WTC11 (cell line): ENCODE data around the gene CSPG5. TPM values are rescaled to one million over a fixed set of nuclear protein-coding genes. Genes with fewer than 3 reads are reported as not detected.

ENCODE experiments used
- ATAC-seq: fragments of 200-7000 bp; cut with Tn5 transposase; 2 replicates; pipeline ENCODE4 v1.10.0; 2021; ENCODE audit warnings: mild to moderate bottlenecking, moderate library complexity
- CTCF ChIA-PET: fragments of 300-600 bp; sonication (Branson Sonifier 250); formaldehyde crosslinking; loops from one replicate; lab custom pipeline; 2021; ENCODE audit warnings: antibody characterized with exemption; lab: Charles Lee
- POLR2A ChIA-PET: fragments of 350-600 bp; sonication (Branson Sonifier 250); formaldehyde crosslinking; loops from one replicate; lab custom pipeline; 2021; ENCODE audit warnings: antibody characterized with exemption; lab: Charles Lee
- DNase-seq: peaks from one replicate; pipeline ENCODE4 v3.0.0; 2021; ENCODE audit warnings: low spot score
- H3K27ac Mint-ChIP-seq: 2 replicates; pipeline ENCODE4 v1.8.0; 2021; ENCODE audit warnings: mixed read lengths
- H3K27me3 Mint-ChIP-seq: 2 replicates; pipeline ENCODE4 v1.8.0; 2021; ENCODE audit warnings: low read depth, mild to moderate bottlenecking, moderate library complexity, mixed read lengths
- H3K36me3 Mint-ChIP-seq: 2 replicates; pipeline ENCODE4 v1.8.0; 2021; ENCODE audit warnings: mixed read lengths
- H3K4me1 Mint-ChIP-seq: 2 replicates; pipeline ENCODE4 v1.8.0; 2022; ENCODE audit warnings: mixed read lengths
- H3K4me3 Mint-ChIP-seq: 2 replicates; pipeline ENCODE4 v1.8.0; 2021; ENCODE audit warnings: mild to moderate bottlenecking, moderate library complexity, mixed read lengths
- H3K9me3 Mint-ChIP-seq: 2 replicates; pipeline ENCODE4 v1.8.0; 2021; ENCODE audit warnings: mixed read lengths
- CREB1 ChIP-seq: sonication (generic); formaldehyde crosslinking; IDR thresholded peaks from 2 replicates; pipeline ENCODE4 v1.8.0; 2023; ENCODE audit warnings: mild to moderate bottlenecking, missing genetic modification reagents
- CTCF ChIP-seq: fragments of 200-600 bp; IDR thresholded peaks from 2 replicates; pipeline ENCODE4 v1.8.0; 2022; ENCODE audit warnings: antibody characterized with exemption
- FOXJ3 ChIP-seq: sonication (generic); formaldehyde crosslinking; IDR thresholded peaks from 2 replicates; pipeline ENCODE4 v1.9.0; 2021; ENCODE audit warnings: missing genetic modification reagents, mild to moderate bottlenecking, borderline replicate concordance
- HMGXB4 ChIP-seq: sonication (generic); formaldehyde crosslinking; IDR thresholded peaks from 2 replicates; pipeline ENCODE4 v1.8.1; 2023; ENCODE audit warnings: mild to moderate bottlenecking, moderate library complexity, missing genetic modification reagents
- JUN ChIP-seq: sonication (generic); formaldehyde crosslinking; IDR thresholded peaks from 2 replicates; pipeline ENCODE4 v1.8.0; 2023; ENCODE audit warnings: mild to moderate bottlenecking, missing genetic modification reagents
- NFYB ChIP-seq: sonication (generic); formaldehyde crosslinking; conservative IDR thresholded peaks from 2 replicates; pipeline ENCODE4 v1.8.0; 2022; ENCODE audit warnings: low read depth, missing genetic modification reagents
- OVOL2 ChIP-seq: fragments of 250-450 bp; sonication (Bioruptor Pico); IDR thresholded peaks from 2 replicates; pipeline ENCODE4 v1.9.0; 2021; ENCODE audit warnings: mild to moderate bottlenecking, borderline replicate concordance
- PRRX2 ChIP-seq: fragments of 250-450 bp; sonication (Bioruptor Pico); IDR thresholded peaks from 2 replicates; pipeline ENCODE4 v1.8.0; 2021; ENCODE audit warnings: mild to moderate bottlenecking
- SMAD3 ChIP-seq: sonication (generic); formaldehyde crosslinking; IDR thresholded peaks from 2 replicates; pipeline ENCODE4 v1.8.0; 2022; ENCODE audit warnings: missing genetic modification reagents, mild to moderate bottlenecking, borderline replicate concordance
- SMAD4 ChIP-seq: sonication (generic); formaldehyde crosslinking; IDR thresholded peaks from 2 replicates; pipeline ENCODE4 v1.8.0; 2022; ENCODE audit warnings: mild to moderate bottlenecking, missing genetic modification reagents
- SP1 ChIP-seq: sonication (generic); formaldehyde crosslinking; conservative IDR thresholded peaks from 2 replicates; pipeline ENCODE4 v1.8.1; 2022; ENCODE audit warnings: missing genetic modification reagents
- TCF7 ChIP-seq: sonication (generic); formaldehyde crosslinking; IDR thresholded peaks from 2 replicates; pipeline ENCODE4 v1.8.0; 2022; ENCODE audit warnings: mild to moderate bottlenecking, low read depth, missing genetic modification reagents, moderate library complexity
- TEAD1 ChIP-seq: sonication (generic); formaldehyde crosslinking; IDR thresholded peaks from 2 replicates; pipeline ENCODE4 v1.8.0; 2022; ENCODE audit warnings: mild to moderate bottlenecking, missing genetic modification reagents
- ZBTB21 ChIP-seq: sonication (generic); formaldehyde crosslinking; IDR thresholded peaks from 2 replicates; pipeline ENCODE4 v1.8.1; 2023; ENCODE audit warnings: mild to moderate bottlenecking, missing genetic modification reagents, borderline replicate concordance
- ZBTB43 ChIP-seq: sonication (generic); formaldehyde crosslinking; IDR thresholded peaks from 2 replicates; pipeline ENCODE4 v1.8.1; 2023; ENCODE audit warnings: mild to moderate bottlenecking, missing genetic modification reagents
- total RNA-seq: library from RNA; stranded (reverse); gene quantifications from 3 replicates; pipeline ENCODE4 v1.2.3, GENCODE V29; 2021
- TF ChIP-seq, protein P1 (sequence below): sonication (generic); formaldehyde crosslinking; IDR thresholded peaks from 2 replicates; pipeline ENCODE4 v1.8.1; 2023; ENCODE audit warnings: mild to moderate bottlenecking, missing genetic modification reagents
- TF ChIP-seq, protein P2 (sequence below): sonication (generic); formaldehyde crosslinking; IDR thresholded peaks from 2 replicates; pipeline ENCODE4 v1.8.1; 2023; ENCODE audit warnings: mild to moderate bottlenecking, missing genetic modification reagents, moderate library complexity

Gene CSPG5
- total RNA-seq, 1 experiment from 2014 or later = 3.3 TPM

DNA sequence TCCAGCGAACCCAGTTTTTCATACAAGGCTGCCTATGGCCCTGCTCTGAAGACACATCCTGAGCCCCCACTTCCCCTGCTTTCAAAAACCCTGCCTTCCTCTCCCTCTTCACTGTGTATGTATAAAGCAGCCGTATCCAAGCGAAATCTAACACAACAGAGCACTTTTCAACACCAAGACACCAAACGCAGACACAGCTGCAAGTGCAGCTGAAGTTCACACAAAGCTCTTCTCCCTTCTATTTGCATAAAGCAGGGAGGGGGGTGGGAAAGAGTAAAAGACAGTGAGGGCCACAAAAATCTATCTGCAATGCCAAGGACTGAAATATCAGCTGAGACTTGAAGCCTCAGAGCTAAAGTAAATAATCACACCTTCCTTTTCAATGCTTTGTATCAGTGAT, 35.1 kb upstream of the CSPG5 start:
- no peak for TF ChIP-seq NFYB (CRISPR knock-in tag)
- DNase-seq (no peak), ATAC-seq (no peak)
- Mint-ChIP-seq H3K4me1 (0 out of 2 replicates have a peak, but pooled peaks cover 2% of the 10 kb centered on the region), H3K27ac (no peak overlapping the region), H3K4me3 (no peak overlapping the region), H3K9me3 (no peaks in the 10 kb centered on the region), H3K36me3 (peaks cover 53% of the 10 kb centered on the region), H3K27me3 (no peaks in the 10 kb centered on the region)
- ChIA-PET POLR2A (no interaction called here), CTCF (interaction anchor here (0.6 to 1.1 kb wide), 3 partner anchors 91 to 171 kb away, joined by 3 to 6 read pairs (median 3); no protein-coding TSS in a partner anchor)

DNA sequence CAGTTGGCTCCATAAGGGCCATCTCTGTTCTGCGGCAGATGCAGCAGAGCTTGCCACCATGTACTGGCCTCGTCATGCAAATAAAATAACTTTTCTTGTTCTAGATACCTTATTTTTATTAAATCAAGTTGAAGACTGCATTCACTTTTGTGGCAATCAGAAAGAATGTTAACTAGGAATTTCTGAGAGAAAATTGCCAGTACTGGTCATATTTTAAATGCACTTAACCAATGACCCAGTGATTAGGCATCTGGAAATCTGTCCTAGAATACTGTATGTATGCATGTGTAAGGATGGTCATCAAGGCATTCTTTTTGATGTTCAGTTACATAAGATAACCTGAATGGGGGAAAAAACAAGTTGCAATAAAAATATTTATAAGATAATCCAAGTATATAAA, 34.2 kb upstream of the CSPG5 start:
- H3K27ac Mint-ChIP-seq = no peak overlapping the region
- H3K27me3 Mint-ChIP-seq = no peaks in the 10 kb centered on the region
- ATAC-seq (no peak), DNase-seq (no peak)
- TF ChIP-seq HMGXB4 (CRISPR knock-in tag) (no peak), OVOL2 (CRISPR knock-in tag) (no peak), TEAD1 (no peak), PRRX2 (CRISPR knock-in tag) (no peak), SMAD4 (CRISPR knock-in tag) (no peak), TCF7 (CRISPR knock-in tag) (no peak), ZBTB21 (CRISPR knock-in tag) (no peak), FOXJ3 (CRISPR knock-in tag) (no peak), CTCF (no peak), JUN (CRISPR knock-in tag) (no peak), CREB1 (CRISPR knock-in tag) (no peak), SMAD3 (CRISPR knock-in tag) (no peak), ZBTB43 (no peak), SP1 (no peak)
- TF ChIP-seq, protein P1, sequence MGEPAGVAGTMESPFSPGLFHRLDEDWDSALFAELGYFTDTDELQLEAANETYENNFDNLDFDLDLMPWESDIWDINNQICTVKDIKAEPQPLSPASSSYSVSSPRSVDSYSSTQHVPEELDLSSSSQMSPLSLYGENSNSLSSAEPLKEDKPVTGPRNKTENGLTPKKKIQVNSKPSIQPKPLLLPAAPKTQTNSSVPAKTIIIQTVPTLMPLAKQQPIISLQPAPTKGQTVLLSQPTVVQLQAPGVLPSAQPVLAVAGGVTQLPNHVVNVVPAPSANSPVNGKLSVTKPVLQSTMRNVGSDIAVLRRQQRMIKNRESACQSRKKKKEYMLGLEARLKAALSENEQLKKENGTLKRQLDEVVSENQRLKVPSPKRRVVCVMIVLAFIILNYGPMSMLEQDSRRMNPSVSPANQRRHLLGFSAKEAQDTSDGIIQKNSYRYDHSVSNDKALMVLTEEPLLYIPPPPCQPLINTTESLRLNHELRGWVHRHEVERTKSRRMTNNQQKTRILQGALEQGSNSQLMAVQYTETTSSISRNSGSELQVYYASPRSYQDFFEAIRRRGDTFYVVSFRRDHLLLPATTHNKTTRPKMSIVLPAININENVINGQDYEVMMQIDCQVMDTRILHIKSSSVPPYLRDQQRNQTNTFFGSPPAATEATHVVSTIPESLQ (CRISPR knock-in tag) = no peak
- TF ChIP-seq, protein P2, sequence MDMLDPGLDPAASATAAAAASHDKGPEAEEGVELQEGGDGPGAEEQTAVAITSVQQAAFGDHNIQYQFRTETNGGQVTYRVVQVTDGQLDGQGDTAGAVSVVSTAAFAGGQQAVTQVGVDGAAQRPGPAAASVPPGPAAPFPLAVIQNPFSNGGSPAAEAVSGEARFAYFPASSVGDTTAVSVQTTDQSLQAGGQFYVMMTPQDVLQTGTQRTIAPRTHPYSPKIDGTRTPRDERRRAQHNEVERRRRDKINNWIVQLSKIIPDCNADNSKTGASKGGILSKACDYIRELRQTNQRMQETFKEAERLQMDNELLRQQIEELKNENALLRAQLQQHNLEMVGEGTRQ (CRISPR knock-in tag) = no peak
- POLR2A ChIA-PET = no interaction called here
- H3K9me3 Mint-ChIP-seq = no peaks in the 10 kb centered on the region
- H3K4me3 Mint-ChIP-seq = no peak overlapping the region
- CTCF ChIA-PET = no interaction called here
- 0 out of 2 replicates have a peak, but pooled peaks cover 2% of the 10 kb centered on the region for H3K4me1 Mint-ChIP-seq
- peaks cover 55% of the 10 kb centered on the region for H3K36me3 Mint-ChIP-seq
